EH (cell line): ENCODE results near the gene ACTG1.

Experiments
- DNase-seq: peaks from one replicate; pipeline ENCODE4 v3.0.0-alpha.2; 2015; ENCODE audit warnings: low read depth

ACTG1 gene

GRCh38 chr17:81464586-81464985, 48.0 kb downstream of the ACTG1 start:
- no peak for DNase-seq

DNA sequence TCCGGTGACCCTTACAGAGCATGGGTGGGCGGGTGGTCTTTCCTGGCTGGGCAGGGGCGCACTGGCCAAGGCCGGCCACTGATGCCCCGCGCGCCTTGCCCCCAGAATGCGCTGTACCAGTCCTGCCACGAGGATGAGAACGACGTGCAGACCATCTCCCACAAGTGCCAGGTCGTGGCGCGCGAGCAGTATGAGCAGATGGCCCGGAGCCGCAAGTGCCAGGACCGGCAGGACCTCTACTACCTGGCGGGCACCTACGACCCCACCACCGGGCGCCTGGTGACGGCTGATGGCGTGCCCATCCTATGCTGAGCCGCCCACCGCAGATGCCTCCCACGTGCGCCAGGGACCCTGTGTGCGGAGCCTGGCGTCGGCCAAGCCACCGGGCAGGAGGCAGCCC, 49.1 kb downstream of the ACTG1 start:
- no peak for DNase-seq

- no peak for DNase-seq
These were observed 50.0 kb downstream of the ACTG1 start for GRCh38 chr17:81462506-81463125.

DNA sequence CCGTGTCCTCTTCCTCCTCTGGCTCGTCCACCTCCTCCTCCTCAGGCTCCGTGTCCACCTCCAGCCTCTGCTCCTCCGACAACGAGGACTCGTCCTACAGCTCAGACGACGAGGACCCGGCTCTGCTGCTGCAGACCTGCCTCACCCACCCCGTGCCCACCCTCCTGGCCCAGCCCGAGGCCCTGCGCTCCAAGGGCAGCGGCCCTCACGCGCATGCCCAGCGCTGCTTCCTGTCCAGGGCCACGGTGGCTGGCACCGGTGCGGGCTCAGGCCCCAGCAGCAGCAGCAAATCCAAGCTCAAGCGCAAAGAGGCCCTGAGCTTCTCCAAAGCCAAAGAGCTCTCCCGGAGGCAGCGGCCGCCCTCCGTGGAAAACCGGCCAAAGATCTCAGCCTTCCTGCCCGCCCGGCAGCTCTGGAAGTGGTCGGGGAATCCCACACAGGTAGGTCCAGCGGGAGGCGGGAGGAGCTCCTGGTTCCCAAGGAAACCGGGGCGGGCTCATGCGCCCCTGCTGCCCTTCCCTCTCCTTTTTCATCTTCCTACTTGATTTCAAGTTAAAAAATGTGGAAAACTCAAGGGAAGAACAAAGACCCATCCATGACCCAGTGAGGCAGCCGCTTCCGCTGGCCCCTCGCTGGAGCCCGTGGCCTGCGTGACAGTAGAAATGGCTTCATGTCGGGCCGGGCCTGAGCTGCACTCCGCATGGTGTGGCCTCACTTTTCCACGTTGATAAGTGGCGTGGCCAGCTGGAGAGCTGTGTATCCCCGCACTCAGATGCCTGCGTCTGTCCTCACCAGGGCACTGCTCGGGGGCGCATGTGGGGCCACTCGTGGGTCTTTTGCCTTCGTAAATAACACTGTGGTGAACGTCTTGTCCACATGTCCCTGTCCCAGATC, 50.7 kb downstream of the ACTG1 start:
- no peak for DNase-seq

- no peak for DNase-seq
These were observed 51.6 kb downstream of the ACTG1 start for GRCh38 chr17:81460856-81461460.
